Measurements from ENCODE around the gene DAZAP1. TPM values are rescaled to one million over a fixed set of nuclear protein-coding genes. Genes with fewer than 3 reads are reported as not detected.

DAZAP1 gene
- total RNA-seq, 1 experiment from 2014 or later: 165 TPM

GRCh38 chr19:1366296-1366695 is 41.1 kb upstream of the DAZAP1 start:
- no peaks in the 10 kb centered on the region for H3K4me1 ChIP-seq
- TF ChIP-seq CTCF (IDR thresholded peaks at IDR 0.05; ENCODE audit: insufficient read depth in 1 of 2, low read depth in 1 of 2, low read length in 1 of 2, severe bottlenecking in 1 of 2, unreplicated experiment in 1 of 2): no peak
- DNase-seq: no peak
- Mint-ChIP-seq H3K27ac (ENCODE audit: unreplicated experiment) (no peak overlapping the region), H3K9me3 (ENCODE audit: unreplicated experiment) (no peaks in the 10 kb centered on the region), H3K4me3 (ENCODE audit: unreplicated experiment) (no peak overlapping the region), H3K4me1 (ENCODE audit: low read depth, unreplicated experiment) (no peaks in the 10 kb centered on the region), H3K36me3 (ENCODE audit: insufficient read depth, unreplicated experiment) (peaks cover 40% of the 10 kb centered on the region), H3K27me3 (ENCODE audit: insufficient read depth, unreplicated experiment) (no peaks in the 10 kb centered on the region)
- CTCF ChIA-PET: no interaction called here
- no peaks in the 10 kb centered on the region for H3K9me3 ChIP-seq
- H3K4me3 ChIP-seq (ENCODE audit: low read depth, low read length): no peak overlapping the region
- H3K36me3 ChIP-seq (ENCODE audit: control insufficient read depth, insufficient read depth, low read length): no peaks in the 10 kb centered on the region; the same call in 1 of the 2 replicates
- no TSS peak for BruUV-seq (replicated peaks)
- no peaks in the 10 kb centered on the region for H3K27me3 ChIP-seq (replicated peaks; ENCODE audit: control insufficient read depth, insufficient read depth, low read length)
- intact Hi-C loops (cut with micrococcal nuclease; ENCODE audit: unreplicated experiment): no loop called here
- POLR2A ChIA-PET: no interaction called here

- no peaks in the 10 kb centered on the region for H3K4me1 ChIP-seq
- no TSS peak for BruUV-seq (replicated peaks)
- DNase-seq: no peak
- peaks cover 37% of the 10 kb centered on the region for H3K36me3 Mint-ChIP-seq (ENCODE audit: insufficient read depth, unreplicated experiment)
- ChIA-PET CTCF (no interaction called here), POLR2A (no interaction called here)
- no peaks in the 10 kb centered on the region; the same call in 1 of the 2 replicates for H3K36me3 ChIP-seq (ENCODE audit: control insufficient read depth, insufficient read depth, low read length)
- no peak overlapping the region for H3K4me3 ChIP-seq (ENCODE audit: low read depth, low read length)
- intact Hi-C loops (cut with micrococcal nuclease; ENCODE audit: unreplicated experiment): no loop called here
- H3K9me3 ChIP-seq: no peaks in the 10 kb centered on the region
- no peak for TF ChIP-seq CTCF (IDR thresholded peaks at IDR 0.05; ENCODE audit: insufficient read depth in 1 of 2, low read depth in 1 of 2, low read length in 1 of 2, severe bottlenecking in 1 of 2, unreplicated experiment in 1 of 2)
- H3K4me1 Mint-ChIP-seq (ENCODE audit: low read depth, unreplicated experiment): no peaks in the 10 kb centered on the region
- H3K27me3 Mint-ChIP-seq (ENCODE audit: insufficient read depth, unreplicated experiment): no peaks in the 10 kb centered on the region
- H3K27ac Mint-ChIP-seq (ENCODE audit: unreplicated experiment): no peak overlapping the region
- H3K27me3 ChIP-seq (replicated peaks; ENCODE audit: control insufficient read depth, insufficient read depth, low read length): no peaks in the 10 kb centered on the region
- H3K9me3 Mint-ChIP-seq (ENCODE audit: unreplicated experiment): no peaks in the 10 kb centered on the region
- no peak overlapping the region for H3K4me3 Mint-ChIP-seq (ENCODE audit: unreplicated experiment)
Observed at GRCh38 chr19:1366899-1367870, 40.2 kb upstream of the DAZAP1 start.

- Histone ChIP-seq H3K4me3 (ENCODE audit: low read depth, low read length) (no peak overlapping the region), H3K9me3 (no peaks in the 10 kb centered on the region), H3K4me1 (no peaks in the 10 kb centered on the region), H3K27me3 (replicated peaks; ENCODE audit: control insufficient read depth, insufficient read depth, low read length) (no peaks in the 10 kb centered on the region), H3K36me3 (ENCODE audit: control insufficient read depth, insufficient read depth, low read length) (no peaks in the 10 kb centered on the region; the same call in 1 of the 2 replicates)
- Mint-ChIP-seq H3K27me3 (ENCODE audit: insufficient read depth, unreplicated experiment) (no peaks in the 10 kb centered on the region), H3K4me3 (ENCODE audit: unreplicated experiment) (no peak overlapping the region), H3K4me1 (ENCODE audit: low read depth, unreplicated experiment) (no peaks in the 10 kb centered on the region), H3K27ac (ENCODE audit: unreplicated experiment) (no peak overlapping the region), H3K36me3 (ENCODE audit: insufficient read depth, unreplicated experiment) (peaks cover 45% of the 10 kb centered on the region), H3K9me3 (ENCODE audit: unreplicated experiment) (no peaks in the 10 kb centered on the region)
- CTCF ChIA-PET: no interaction called here
- TF ChIP-seq CTCF (IDR thresholded peaks at IDR 0.05; ENCODE audit: insufficient read depth in 1 of 2, low read depth in 1 of 2, low read length in 1 of 2, severe bottlenecking in 1 of 2, unreplicated experiment in 1 of 2): no peak
- POLR2A ChIA-PET: interaction anchor here (0.6 kb wide), 1 partner anchor 13 kb away, joined by 3 read pairs; no protein-coding TSS in a partner anchor
- DNase-seq: no peak
- intact Hi-C loops (cut with micrococcal nuclease; ENCODE audit: unreplicated experiment): no loop called here
- no TSS peak for BruUV-seq (replicated peaks)
Observed at GRCh38 chr19:1369214-1369805, 38.1 kb upstream of the DAZAP1 start.

All from Caco-2 (cell line).